HepG2 (cell line): Measurements from ENCODE around the gene HEXIM1. TPM values are rescaled to one million over a fixed set of nuclear protein-coding genes. Genes with fewer than 3 reads are reported as not detected.

Experiments used
- ATF7-NPFF ChIP-seq: sonication (generic); formaldehyde crosslinking; IDR thresholded peaks from 2 replicates; pipeline ENCODE4 v1.8.1; 2023; ENCODE audit warnings: mild to moderate bottlenecking, low read depth, missing genetic modification reagents, moderate library complexity
- FOXA1 ChIP-seq, 2 experiments: fragments of 450-650 bp in 1 of 2; sonication (generic) in 1 of 2; formaldehyde crosslinking in 1 of 2; IDR thresholded peaks; 2 replicates each; pipeline versions ENCODE4 v1.4.0 to v1.6.1; 2016 to 2020; ENCODE audit warnings: missing genetic modification reagents in 1 of 2
- GPN1 ChIP-seq: sonication (generic); formaldehyde crosslinking; IDR thresholded peaks from 2 replicates; pipeline ENCODE4 v1.5.1; 2020; ENCODE audit warnings: missing genetic modification reagents, borderline replicate concordance
- HBP1 ChIP-seq: IDR thresholded peaks from 2 replicates; pipeline ENCODE4 v1.6.1; 2016; ENCODE audit warnings: low read depth, control low read depth
- HDAC6 ChIP-seq: fragments of 200-600 bp; sonication (generic); IDR thresholded peaks from 2 replicates; pipeline ENCODE4 v1.7.0; 2017; ENCODE audit warnings: mild to moderate bottlenecking, antibody characterized with exemption, low read length, low read depth
- JUND ChIP-seq: sonication (generic); formaldehyde crosslinking; IDR thresholded peaks from 2 replicates; pipeline ENCODE4 v1.8.0; 2022; ENCODE audit warnings: mild to moderate bottlenecking, missing genetic modification reagents
- KDM2A ChIP-seq: sonication (generic); formaldehyde crosslinking; IDR thresholded peaks from 2 replicates; pipeline ENCODE4 v1.4.0; 2020; ENCODE audit warnings: low read depth, missing genetic modification reagents, borderline replicate concordance
- KMT2B ChIP-seq: IDR thresholded peaks from 2 replicates; pipeline ENCODE4 v1.6.1; 2016; ENCODE audit warnings: missing genetic modification reagents, missing compliant biosample characterization
- PHF21A ChIP-seq: sonication (generic); formaldehyde crosslinking; IDR thresholded peaks from 2 replicates; pipeline ENCODE4 v1.5.0; 2020; ENCODE audit warnings: mild to moderate bottlenecking, missing genetic modification reagents
- RFX5 ChIP-seq: IDR thresholded peaks from 2 replicates; pipeline ENCODE4 v1.6.1; 2011; ENCODE audit warnings: low read depth, low read length, improper control_type of control experiment
- SNRNP70 ChIP-seq: fragments of 200-400 bp; formaldehyde crosslinking; IDR thresholded peaks from 2 replicates; pipeline ENCODE4 v1.6.1; 2017; ENCODE audit warnings: mild to moderate bottlenecking, low read depth, low read length, moderate library complexity
- TFDP1 ChIP-seq: IDR thresholded peaks from 2 replicates; pipeline ENCODE4 v1.6.1; 2016; ENCODE audit warnings: missing compliant biosample characterization, missing genetic modification reagents, borderline replicate concordance
- ZNF232 ChIP-seq: sonication (generic); formaldehyde crosslinking; IDR thresholded peaks from 2 replicates; pipeline ENCODE4 v1.4.0; 2020; ENCODE audit warnings: missing genetic modification reagents, borderline replicate concordance
- ZNF253 ChIP-seq: sonication (generic); formaldehyde crosslinking; IDR thresholded peaks from 2 replicates; pipeline ENCODE4 v1.8.0; 2022; ENCODE audit warnings: mild to moderate bottlenecking, missing genetic modification reagents, borderline replicate concordance
- ZNF263 ChIP-seq: sonication (generic); formaldehyde crosslinking; IDR thresholded peaks from 2 replicates; pipeline ENCODE4 v1.4.0; 2020; ENCODE audit warnings: missing genetic modification reagents
- ZNF326 ChIP-seq: sonication (generic); formaldehyde crosslinking; IDR thresholded peaks from 2 replicates; pipeline ENCODE4 v1.4.0; 2020; ENCODE audit warnings: missing genetic modification reagents, borderline replicate concordance
- ZNF580 ChIP-seq: IDR thresholded peaks from 2 replicates; pipeline ENCODE4 v1.6.1; 2016; ENCODE audit warnings: low read depth, borderline replicate concordance
- ZNF605 ChIP-seq: sonication (generic); formaldehyde crosslinking; IDR thresholded peaks from 2 replicates; pipeline ENCODE4 v1.8.0; 2022; ENCODE audit warnings: mild to moderate bottlenecking, missing genetic modification reagents
- ZNF710 ChIP-seq: sonication (generic); formaldehyde crosslinking; IDR thresholded peaks from 2 replicates; pipeline ENCODE4 v1.5.0; 2020; ENCODE audit warnings: mild to moderate bottlenecking, missing genetic modification reagents, borderline replicate concordance
- ZNF781 ChIP-seq: sonication (generic); formaldehyde crosslinking; IDR thresholded peaks from 2 replicates; pipeline ENCODE4 v1.5.1; 2020; ENCODE audit warnings: borderline replicate concordance, mild to moderate bottlenecking, missing genetic modification reagents; ENCODE audit errors: not compliant biosample characterization
- ZNF788 ChIP-seq: sonication (generic); formaldehyde crosslinking; IDR thresholded peaks from 2 replicates; pipeline ENCODE4 v1.5.0; 2020; ENCODE audit warnings: mild to moderate bottlenecking, missing genetic modification reagents, borderline replicate concordance
- ZZZ3 ChIP-seq: sonication (generic); formaldehyde crosslinking; IDR thresholded peaks from 2 replicates; pipeline ENCODE4 v1.4.0; 2020; ENCODE audit warnings: missing genetic modification reagents, mild to moderate bottlenecking, borderline replicate concordance
- polyA plus RNA-seq, 8 experiments: library from polyadenylated mRNA; depleted of rRNA in 3 of 8; stranded (reverse) in 7 of 8; unstranded in 1 of 8; fragments of >200 nt; fragmentation: Illumina TruSeq in 4 of 8; extraction: Trizol in 4 of 8; gene quantifications; 2 replicates each; pipeline versions ENCODE4 v1.2.1 to v1.2.3, GENCODE V29; 2011 to 2016; ENCODE audit warnings: low read depth in 4 of 8, missing spikeins in 1 of 8, mixed read lengths in 1 of 8; ENCODE audit not compliant: insufficient read depth in 1 of 8
- total RNA-seq, 5 experiments: library from RNA; depleted of rRNA; stranded (reverse); fragments of >200 nt; fragmentation: Illumina TruSeq; extraction: Trizol; gene quantifications; 2 replicates each; pipeline ENCODE4 v1.2.3, GENCODE V29; 2016; ENCODE audit warnings: low read depth in 1 of 5

HEXIM1 gene
- total and polyA plus RNA-seq, 2 of the 13 experiments (the other 11 are each of a cell fraction or from before 2014, with no cell fraction given), result 10.5 to 16.6 TPM

GRCh38 chr17:45132572-45133463 is 15.5 kb upstream of the HEXIM1 start (continued):
- TF ChIP-seq HBP1 (CRISPR knock-in tag) (no peak; the same call in 1 of the 2 replicates), KDM2A (no peak; the same call in none of the 2 replicates), GPN1 (CRISPR knock-in tag) (no peak), RFX5 (no peak), ZNF232 (CRISPR knock-in tag) (peak; percentile 53; the same call in 1 of the 2 replicates), ZNF326 (no peak), FOXA1 (IDR thresholded peaks at IDR 0.05) (no peak), FOXA1 (CRISPR knock-in tag; IDR thresholded peaks at IDR 0.05) (no peak), ZNF605 (peak; percentile 78; the same call in 1 of the 2 replicates), ZNF781 (peak; percentile 49), ZNF580 (CRISPR knock-in tag) (no peak; the same call in 1 of the 2 replicates), JUND (CRISPR knock-in tag) (no peak), ZNF253 (CRISPR knock-in tag) (no peak), KMT2B (CRISPR knock-in tag) (no peak), ZZZ3 (CRISPR knock-in tag) (peak; percentile 66; the same call in 1 of the 2 replicates), ZNF710 (no peak), PHF21A (CRISPR knock-in tag) (no peak; the same call in 1 of the 2 replicates), HDAC6 (no peak), ATF7-NPFF (CRISPR knock-in tag) (peak; percentile 82), TFDP1 (no peak), ZNF263 (no peak), ZNF788 (CRISPR knock-in tag) (peak; percentile 44; the same call in 1 of the 2 replicates), SNRNP70 (no peak)
